Measurements from ENCODE around the gene ENOSF1. TPM values are rescaled to one million over a fixed set of nuclear protein-coding genes. Genes with fewer than 3 reads are reported as not detected.
A peak's percentile ranks its signal among the peaks of the same experiment; 100 is the strongest.
"Not testable (repeated sequence)": the region's sequence is repeated elsewhere in the genome, so short reads cannot be mapped to it uniquely, and the experiment has no call there.

ENOSF1 gene
- total RNA-seq, 1 donor from 2014 or later, result 24.5 TPM

- DNase-seq, result peak; percentile 32
Observed at GRCh38 chr18:703213-703967, 9.0 kb downstream of the ENOSF1 start.

GRCh38 chr18:697800-698199 lies 14.6 kb downstream of the ENOSF1 start:
- no peak for DNase-seq

GRCh38 chr18:697012-697411 lies 15.4 kb downstream of the ENOSF1 start:
- no peak for DNase-seq

GRCh38 chr18:693466-694187 lies 18.8 kb downstream of the ENOSF1 start:
- DNase-seq, result no peak

- DNase-seq, result no peak
Observed at GRCh38 chr18:692824-693223, 19.6 kb downstream of the ENOSF1 start.

GRCh38 chr18:688323-688722 lies 24.1 kb downstream of the ENOSF1 start:
- no peak for DNase-seq

GRCh38 chr18:686339-687111 lies 25.9 kb downstream of the ENOSF1 start:
- DNase-seq, result no peak

GRCh38 chr18:685438-685837 lies 27.0 kb downstream of the ENOSF1 start:
- DNase-seq, result no peak

GRCh38 chr18:683531-683930 lies 28.9 kb downstream of the ENOSF1 start:
- DNase-seq, result no peak

GRCh38 chr18:682833-683232 lies 29.6 kb downstream of the ENOSF1 start:
- no peak for DNase-seq

GRCh38 chr18:682416-682815 lies 30.0 kb downstream of the ENOSF1 start:
- not testable (repeated sequence) for DNase-seq

GRCh38 chr18:681985-682384 lies 30.4 kb downstream of the ENOSF1 start:
- no peak for DNase-seq

GRCh38 chr18:680392-680791 lies 32.0 kb downstream of the ENOSF1 start:
- no peak for DNase-seq

- no peak for DNase-seq
Observed at GRCh38 chr18:679516-679915, 32.9 kb downstream of the ENOSF1 start.

GRCh38 chr18:678482-679182 lies 33.8 kb downstream of the ENOSF1 start:
- DNase-seq, result no peak

- DNase-seq, result peak; percentile 50
Observed at GRCh38 chr18:677951-678381, 34.5 kb downstream of the ENOSF1 start.

GRCh38 chr18:677145-677544 lies 35.3 kb downstream of the ENOSF1 start:
- DNase-seq, result no peak

- no peak for DNase-seq
Observed at GRCh38 chr18:676736-677135, 35.7 kb downstream of the ENOSF1 start.

GRCh38 chr18:676069-676468 lies 36.4 kb downstream of the ENOSF1 start:
- no peak for DNase-seq

- DNase-seq, result no peak
Observed at GRCh38 chr18:675307-675706, 37.1 kb downstream of the ENOSF1 start.

GRCh38 chr18:673769-674168 lies 38.7 kb downstream of the ENOSF1 start:
- DNase-seq, result no peak

GRCh38 chr18:673317-673716 lies 39.1 kb downstream of the ENOSF1 start:
- no peak for DNase-seq

- DNase-seq, result no peak
Observed at GRCh38 chr18:671405-671804, 41.0 kb downstream of the ENOSF1 start.
